Neural cell (in vitro differentiated cells): ENCODE measurements around the gene TIAM1.

Experiments used
- CTCF ChIP-seq: fragments of 450-650 bp; IDR thresholded peaks from 2 replicates; pipeline ENCODE4 v1.5.1; 2014; ENCODE audit warnings: antibody characterized with exemption, mild to moderate bottlenecking, moderate library complexity; ENCODE audit not compliant: poor library complexity, severe bottlenecking
- EP300 ChIP-seq: fragments of 450-650 bp; conservative IDR thresholded peaks from 2 replicates; pipeline ENCODE4 v1.6.1; 2014; ENCODE audit warnings: antibody characterized with exemption, mild to moderate bottlenecking, moderate library complexity; ENCODE audit not compliant: poor library complexity, severe bottlenecking
- EZH2 ChIP-seq: fragments of 200-600, 300-800 bp; shearing (Covaris generic), sonication (generic); IDR thresholded peaks from 2 replicates; pipeline ENCODE4 v1.6.1; 2014; ENCODE audit warnings: antibody characterized with exemption, low read length, borderline replicate concordance, mild to moderate bottlenecking; ENCODE audit not compliant: insufficient read depth, poor library complexity, severe bottlenecking
- RAD21 ChIP-seq: fragments of 450-650 bp; conservative IDR thresholded peaks from 2 replicates; pipeline ENCODE4 v1.6.1; 2014; ENCODE audit warnings: antibody characterized with exemption, mild to moderate bottlenecking, moderate library complexity
- SMC3 ChIP-seq: fragments of 450-650 bp; conservative IDR thresholded peaks from 2 replicates; pipeline ENCODE4 v1.6.1; 2014; ENCODE audit warnings: antibody characterized with exemption, mild to moderate bottlenecking, moderate library complexity; ENCODE audit not compliant: poor library complexity

DNA sequence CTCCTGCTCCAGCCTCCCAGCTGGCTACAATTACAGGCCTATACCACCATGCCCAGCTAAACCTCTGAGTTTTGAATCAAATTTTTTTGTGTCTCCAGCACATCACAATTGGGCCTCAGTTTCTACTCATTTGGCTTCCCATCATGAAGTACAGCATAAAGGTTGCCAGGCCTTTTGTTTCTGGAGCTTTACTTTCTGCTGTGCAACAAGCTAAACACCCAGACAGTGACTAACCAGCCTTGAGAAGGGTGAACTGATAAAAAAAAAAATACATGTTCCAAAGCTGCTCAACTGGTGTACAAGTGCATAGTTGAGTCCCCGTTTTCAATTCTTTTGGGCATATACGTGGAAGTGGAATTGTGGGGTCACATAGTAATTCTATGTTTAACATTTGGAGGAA is 25.1 kb downstream of the TIAM1 start:
- TF ChIP-seq CTCF (no peak), EZH2 (no peak), SMC3 (no peak), RAD21 (no peak), EP300 (no peak)
